Middle frontal gyrus (tissue), 1 donor: Measurements from ENCODE around the gene KRTAP21-2.
"Not testable (repeated sequence)": the region's sequence is repeated elsewhere in the genome, so short reads cannot be mapped to it uniquely, and the experiment has no call there.

Source experiments
- DNase-seq: peaks from one replicate; pipeline ENCODE4 v3.0.0-alpha.2; 2015; ENCODE audit warnings: low spot score; ENCODE audit errors: extremely low spot score

The KRTAP21-2 gene

DNA sequence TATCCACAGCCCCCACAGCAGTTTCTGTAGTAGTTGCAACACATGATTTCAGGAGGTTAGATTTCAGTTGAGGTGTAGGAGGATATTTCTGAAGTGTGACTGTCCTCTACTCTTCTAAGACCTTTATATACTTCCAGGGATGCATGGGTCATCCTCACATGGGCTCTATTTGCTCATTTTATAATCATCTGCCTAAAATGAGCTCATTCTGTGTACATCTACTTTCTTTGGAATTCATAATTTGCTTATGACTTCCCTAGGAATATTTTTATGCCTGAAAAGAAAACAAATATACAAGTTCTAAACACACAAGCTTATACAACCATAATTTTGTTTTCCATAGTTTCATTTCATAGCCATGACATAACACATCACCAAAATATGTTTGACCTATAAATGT lies at the start of gene KRTAP21-2:
Gene KRTAP21-2, minus strand, starts transcription at position 101 of the 400 bp plus-strand sequence. Its CDS starts 57 bp downstream, at position 44.
- DNase-seq, result no peak

DNA sequence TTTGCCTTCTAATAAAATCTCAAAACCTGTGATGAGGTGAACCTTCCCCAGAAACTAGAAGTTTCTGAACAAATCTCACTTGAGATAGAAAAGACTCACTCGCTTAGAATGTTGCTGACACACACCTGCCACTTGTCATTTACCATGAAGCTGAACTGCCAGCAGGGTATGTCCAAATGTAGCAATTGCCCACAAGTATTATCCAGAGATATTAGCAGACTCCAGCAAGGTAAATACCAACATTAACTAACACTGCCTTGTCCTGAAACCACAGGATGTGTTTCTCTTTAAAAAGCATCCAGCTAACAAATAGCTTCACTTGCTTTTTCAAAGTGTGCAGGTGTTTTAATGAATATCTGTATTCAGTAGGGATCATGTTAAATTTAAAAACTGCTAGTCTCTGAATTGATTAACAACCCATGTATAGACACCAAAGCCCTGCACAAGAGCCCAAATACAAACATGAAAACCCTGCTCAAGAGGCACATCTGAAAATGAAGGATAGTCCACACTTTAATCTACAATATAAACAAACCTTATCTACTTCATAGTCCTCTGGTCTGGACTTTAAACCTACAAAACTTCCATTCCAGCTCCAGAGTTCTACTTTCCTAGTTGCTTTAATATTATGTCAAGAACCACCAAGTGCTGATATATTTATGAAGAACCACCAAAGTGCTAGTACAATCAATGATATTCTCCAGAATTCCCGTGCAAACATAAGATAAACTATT lies 46.7 kb upstream of the KRTAP21-2 start:
- no peak for DNase-seq

DNA sequence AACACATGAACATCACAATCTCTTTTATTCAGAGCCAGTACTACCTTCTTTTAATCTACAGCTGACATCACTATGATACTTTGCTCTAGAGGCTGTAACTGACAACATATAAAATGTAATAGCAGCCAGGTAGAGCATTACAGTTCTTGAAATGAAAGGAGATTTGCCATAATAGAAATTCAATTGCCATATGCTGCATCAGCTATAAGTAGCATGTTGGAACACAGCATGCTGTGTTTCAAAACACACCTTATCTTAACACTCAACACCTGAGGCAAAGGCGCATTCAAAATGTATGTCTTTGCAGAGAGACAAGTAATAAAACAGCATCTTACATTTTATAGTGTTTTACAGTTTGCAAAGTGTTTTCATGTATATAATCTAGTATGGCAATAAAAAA lies 32.2 kb upstream of the KRTAP21-2 start:
- no peak for DNase-seq

DNA sequence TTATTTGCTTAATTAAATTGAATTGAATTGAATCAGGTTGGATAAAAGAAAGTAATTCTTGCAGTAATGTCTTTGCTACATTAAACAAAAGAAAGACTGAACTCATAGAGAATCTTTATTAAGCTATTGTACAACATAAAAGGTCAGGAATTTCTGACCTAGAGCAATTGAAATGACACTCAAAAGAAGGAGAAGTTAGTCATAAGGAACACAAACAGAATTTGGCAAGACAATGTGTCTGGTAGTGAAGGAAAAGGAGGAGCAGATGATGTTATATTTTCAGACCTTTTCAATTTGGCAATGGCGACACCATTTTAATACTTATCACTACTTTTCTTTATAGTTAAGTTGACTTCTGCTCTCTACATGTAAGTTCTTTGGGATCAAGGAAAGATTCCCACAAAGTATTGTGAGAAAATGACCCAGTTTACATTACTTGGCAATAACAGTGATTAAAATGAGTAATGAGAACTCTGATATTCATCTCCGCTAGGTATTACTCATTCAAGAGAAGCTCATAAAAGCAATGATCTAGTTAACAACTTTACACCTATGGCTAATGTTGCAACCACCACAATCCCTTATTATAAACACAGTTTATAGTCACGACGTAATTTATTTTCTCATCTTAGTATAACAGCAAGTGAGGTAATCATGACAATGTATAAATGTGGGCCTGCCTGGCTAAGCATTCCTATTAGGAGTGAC lies 22.8 kb upstream of the KRTAP21-2 start:
- DNase-seq, result no peak

DNA sequence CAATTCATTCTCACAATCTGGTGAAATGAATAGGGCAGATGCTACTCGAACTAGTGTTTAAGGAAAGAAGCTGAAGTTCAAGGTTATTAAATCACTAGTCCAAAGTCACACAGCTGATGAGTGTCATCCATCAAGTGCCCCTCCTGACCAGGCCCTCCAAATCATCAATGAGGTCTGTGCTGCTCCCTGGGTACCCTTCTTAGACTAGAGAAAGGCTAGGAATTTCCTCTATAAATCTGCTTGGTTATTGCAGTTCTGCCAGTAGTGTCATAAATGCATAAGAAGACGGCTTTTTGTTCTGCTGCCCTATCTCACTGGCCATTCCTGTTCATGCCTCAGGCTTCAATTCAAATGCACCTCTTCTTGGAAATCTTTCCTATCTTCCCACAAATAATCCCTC lies 13.7 kb upstream of the KRTAP21-2 start:
- no peak for DNase-seq

DNA sequence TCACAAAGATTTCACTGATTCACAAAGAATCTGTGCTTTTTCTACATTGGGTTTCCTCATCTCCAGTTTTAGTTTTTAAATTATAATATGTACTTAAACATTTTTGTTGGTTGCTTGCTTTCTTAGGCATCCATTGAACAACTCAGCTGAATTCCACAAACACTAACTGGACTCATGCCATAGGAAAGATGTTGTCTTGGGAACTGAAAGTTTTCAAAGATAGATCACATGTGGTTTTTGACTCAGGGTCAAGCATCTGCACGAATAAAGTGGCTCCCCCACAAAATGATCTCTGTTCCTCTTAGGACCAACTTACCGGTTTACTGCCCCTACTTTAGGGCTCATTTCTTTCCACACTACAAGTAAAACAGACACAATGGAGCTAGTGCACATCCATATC lies 11.2 kb upstream of the KRTAP21-2 start:
- no peak for DNase-seq

DNA sequence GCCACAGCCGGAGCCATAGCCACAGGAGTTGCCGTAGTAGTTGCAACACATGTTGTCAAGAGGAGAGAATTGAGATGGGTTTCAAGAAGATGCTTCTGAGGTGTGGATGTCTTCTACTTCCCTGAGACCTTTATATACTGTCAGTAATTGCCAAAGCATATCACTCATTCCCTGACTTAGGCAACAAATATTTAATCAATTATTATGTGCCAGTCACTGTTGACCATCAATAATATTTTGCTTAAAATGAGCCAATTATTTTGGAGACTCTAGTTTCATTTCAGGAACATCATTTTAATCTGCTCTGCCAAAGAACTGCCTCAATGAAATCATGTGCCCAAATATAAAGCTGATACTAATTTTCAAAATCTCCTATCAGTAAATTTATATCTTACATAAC lies 8.3 kb upstream of the KRTAP21-2 start, which contains the start of gene KRTAP21-1:
Gene KRTAP21-1, minus strand, starts transcription at position 101 of the 400 bp plus-strand sequence. Its CDS starts 50 bp downstream, at position 51.
- DNase-seq, result not testable (repeated sequence)

DNA sequence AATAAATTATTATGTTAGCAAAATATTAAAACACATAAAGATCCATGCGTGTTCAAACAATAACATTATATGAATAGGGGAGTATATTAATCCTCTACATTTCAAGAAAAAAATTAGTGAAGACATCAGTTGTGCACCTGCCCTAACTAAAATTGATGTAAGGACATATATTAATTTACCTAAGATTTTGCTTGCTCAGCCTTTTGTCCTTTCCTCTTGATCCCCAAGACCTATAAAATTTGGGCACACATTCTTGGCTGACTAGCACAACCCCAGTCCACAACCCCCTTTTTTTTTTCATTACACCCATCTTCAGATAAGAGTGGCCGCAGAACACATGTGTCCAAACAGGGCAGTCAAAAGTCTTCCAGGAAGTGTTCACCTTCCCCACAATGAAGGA lies 6.6 kb downstream of the KRTAP21-2 start:
- no peak for DNase-seq

DNA sequence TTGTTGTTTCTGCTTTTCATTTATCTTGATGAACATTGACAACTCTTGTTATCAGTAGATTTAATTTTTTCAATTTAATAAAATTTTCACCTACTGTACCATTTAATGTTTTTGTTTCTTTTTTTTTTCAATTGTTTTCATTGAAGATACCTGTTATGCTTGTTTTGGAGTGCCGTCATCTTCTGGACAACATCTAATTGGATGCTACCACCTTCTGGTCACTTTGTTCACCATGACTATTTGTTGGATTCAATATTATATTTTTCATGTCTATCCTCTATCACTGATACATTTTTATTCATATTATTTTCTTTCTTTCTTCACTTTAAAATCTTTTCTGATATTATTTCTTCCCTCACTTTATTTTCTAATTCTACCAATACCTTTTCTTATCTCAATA lies 14.0 kb downstream of the KRTAP21-2 start:
- DNase-seq, result no peak

DNA sequence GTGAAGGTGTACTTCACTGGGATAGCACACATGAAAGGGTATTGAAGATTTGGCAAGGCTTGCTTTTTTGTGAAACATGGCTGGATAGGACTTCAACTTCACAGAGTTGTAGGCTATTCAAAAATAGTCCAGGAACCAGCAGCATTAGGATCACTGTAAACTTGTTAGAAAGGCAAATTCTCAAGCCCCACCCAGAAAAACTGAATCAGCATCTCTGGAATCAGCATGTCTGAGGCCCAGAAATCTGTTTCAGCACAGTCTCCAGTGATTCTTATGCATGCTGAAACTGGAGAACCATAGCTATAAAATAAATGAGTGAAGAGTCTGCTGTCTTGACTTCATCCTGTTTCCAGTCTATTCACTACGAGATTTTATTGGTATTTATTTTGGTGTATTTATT lies 20.3 kb downstream of the KRTAP21-2 start:
- DNase-seq, result no peak

DNA sequence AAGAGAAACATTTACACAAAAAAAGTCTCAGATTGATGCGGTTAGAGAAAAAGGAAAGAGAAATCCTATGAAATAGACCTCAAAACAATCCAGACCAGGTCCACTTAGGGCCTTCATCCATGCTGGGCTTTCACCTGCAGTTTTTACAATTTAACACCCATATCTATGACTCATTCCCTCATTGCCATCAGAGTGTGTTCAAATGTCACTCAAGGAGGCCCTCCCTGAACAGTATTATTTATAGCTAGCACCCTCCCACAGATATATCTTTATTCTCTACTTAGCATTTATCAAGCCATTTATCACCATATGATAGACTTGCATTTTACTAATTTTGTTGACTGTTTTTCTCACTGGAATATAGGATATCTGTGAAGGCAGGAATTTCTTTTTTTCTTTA lies 27.7 kb downstream of the KRTAP21-2 start:
- no peak for DNase-seq

DNA sequence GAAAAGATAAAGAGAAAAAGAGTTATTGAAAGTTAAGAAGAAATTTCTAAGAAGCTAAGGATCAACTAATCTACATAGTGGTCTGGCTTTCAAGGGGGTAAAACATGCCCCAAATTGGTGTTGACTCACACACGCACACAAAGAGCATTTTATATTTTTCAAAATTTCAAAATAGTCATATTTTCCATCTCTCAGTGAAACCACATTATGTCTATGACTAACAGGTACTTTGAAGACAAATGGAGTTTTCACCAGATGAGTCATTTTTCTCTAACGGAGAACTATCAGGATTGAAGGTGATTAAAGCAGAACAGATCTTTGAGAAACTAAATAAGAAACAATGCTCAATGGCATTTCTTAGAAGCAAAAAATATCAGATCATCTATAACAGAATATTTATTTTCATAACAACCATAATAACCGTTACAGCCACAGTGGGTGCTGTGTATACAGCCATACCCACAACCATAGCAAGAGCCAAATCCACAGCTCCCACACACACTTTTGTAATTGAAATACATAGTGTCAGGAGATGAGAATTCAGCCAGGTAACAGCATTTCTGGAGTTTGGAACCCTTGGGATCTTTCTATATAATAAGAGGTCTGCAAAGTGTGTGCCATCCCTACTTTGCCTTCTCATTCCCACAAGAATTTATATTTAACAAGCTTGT lies 28.7 kb downstream of the KRTAP21-2 start, which contains the start of gene KRTAP21-3:
Gene KRTAP21-3, minus strand, starts transcription at position 539 of the 671 bp plus-strand sequence. Its CDS starts 18 bp downstream, at position 521.
- no peak for DNase-seq

DNA sequence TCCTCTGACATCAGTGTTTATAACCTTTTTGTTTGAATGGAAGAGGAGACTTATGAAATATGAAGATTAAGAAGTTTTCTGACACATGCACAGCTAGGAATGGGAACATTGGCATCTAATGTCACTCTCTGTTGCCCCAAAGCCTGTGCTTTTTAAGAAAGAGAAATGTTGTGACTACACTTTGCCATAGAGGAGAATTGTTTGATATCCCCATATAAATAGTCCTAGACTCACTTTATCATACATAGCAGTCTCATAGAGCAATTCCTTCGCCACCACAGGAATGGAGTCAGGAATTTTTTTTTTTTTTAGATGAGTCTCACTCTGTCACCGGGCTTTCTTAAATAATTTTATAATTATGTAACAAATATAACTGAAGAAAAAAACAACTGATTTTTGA lies 30.0 kb downstream of the KRTAP21-2 start:
- no peak for DNase-seq

DNA sequence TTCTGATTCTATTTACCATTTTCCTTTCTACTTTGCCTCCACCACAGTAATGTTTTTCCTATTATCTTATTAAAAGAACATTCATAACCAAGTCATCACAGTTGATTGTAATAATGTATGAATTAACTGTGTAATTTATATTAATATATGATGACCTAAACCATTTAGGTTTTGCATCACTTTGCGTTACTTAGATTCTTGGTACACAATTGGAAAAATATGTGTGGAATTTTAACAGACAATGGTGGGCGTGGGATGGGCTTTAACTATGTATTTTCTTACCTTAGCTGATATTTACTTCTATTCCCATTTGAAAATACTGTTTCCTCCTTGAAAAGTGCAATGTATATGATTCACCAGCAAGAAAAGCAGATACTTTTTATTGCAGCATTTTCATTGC lies 32.1 kb downstream of the KRTAP21-2 start:
- no peak for DNase-seq

DNA sequence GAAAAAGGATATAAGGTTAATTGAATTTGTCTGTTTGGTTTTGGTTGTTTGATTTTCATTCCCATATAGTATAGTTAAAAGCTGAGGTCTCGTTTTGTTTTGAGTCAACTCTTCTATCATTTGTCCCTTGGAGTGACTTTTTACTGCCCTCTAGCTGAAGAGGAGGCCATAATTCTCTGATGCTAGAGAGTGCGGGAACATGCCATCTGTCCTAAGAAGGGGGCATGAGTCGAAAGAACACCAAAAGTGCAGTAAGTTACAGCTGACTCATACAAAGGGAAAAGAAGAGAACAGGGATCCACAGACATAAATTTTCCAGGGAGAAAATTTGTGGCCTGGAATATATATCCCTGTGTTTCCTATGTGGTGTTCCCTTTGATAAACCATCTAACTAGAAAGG lies 32.6 kb downstream of the KRTAP21-2 start:
- DNase-seq, result no peak

DNA sequence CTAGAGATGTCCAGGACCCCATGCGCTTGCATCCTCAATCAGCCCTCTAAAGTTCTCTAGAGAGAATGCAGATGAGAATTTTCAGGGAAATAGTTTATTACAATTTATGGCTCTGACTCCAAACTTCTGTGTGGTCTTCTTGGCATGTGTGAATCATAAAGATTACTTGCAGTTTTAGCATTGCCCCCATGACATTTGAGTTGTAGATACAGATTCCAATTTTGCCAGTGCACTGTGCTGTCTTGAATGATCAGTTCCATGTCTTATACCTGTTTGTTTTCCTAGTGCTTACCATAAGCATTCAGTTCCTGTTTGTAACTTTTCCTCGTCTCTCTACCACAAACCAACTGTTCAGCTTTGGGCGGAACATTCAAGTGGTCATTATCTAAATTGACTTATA lies 33.3 kb downstream of the KRTAP21-2 start:
- no peak for DNase-seq

DNA sequence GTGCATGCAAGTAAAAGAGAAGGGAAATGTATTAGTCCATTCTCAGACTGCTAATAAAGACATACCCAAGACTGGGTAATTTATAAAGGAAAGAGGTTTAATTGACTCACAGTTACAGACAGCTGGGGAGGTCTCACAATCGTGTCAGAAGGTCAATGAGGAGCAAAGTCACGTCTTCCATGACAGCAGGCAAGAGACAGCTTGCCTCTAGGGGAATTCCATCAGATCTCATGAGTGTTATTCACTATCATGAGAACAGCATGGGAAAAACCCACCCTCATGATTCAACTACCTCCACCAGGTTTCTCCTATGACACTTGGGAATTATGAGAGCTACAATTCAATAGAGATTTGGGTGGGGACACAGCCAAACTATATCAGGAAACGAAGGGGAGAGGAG lies 36.6 kb downstream of the KRTAP21-2 start:
- DNase-seq, result no peak

DNA sequence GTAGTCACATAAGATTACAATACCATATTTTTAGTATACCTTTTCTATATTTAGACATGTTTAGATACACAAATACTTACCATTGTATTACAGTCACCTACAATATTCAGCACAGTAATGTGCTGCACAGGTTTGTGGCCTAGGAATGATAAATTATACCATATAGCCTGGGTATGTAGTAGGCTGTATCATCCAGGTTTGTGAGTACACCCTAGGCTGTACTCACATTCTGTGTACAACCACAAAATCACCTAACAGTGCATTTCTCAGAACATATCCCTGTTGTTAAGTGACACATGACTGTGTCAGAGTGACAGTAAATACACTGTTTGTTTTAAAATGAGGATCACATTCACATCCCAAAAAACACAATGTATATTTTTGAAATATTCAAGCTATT lies 39.6 kb downstream of the KRTAP21-2 start:
- no peak for DNase-seq
